Activated T-helper 2 cell treated with anti-CD3 and anti-CD28 coated beads, Interferon-gamma antibody, Interleukin-2, Interleukin-4, amounts not matched to agents 10 μg/mL and 5 μg/mL and 100 μg/mL, durations not matched to agents 14 hours and 24 hours and 36 hours (primary cell): ENCODE measurements around the gene KIAA0319L. TPM values are rescaled to one million over a fixed set of nuclear protein-coding genes. Genes with fewer than 3 reads are reported as not detected.

Source experiments
- DNase-seq: peaks from one replicate; pipeline ENCODE4 v3.0.0; 2021; ENCODE audit warnings: low spot score
- H3K27ac Mint-ChIP-seq: one replicate; pipeline ENCODE4 v1.8.0; 2021; ENCODE audit warnings: mixed read lengths
- H3K27me3 Mint-ChIP-seq: one replicate; pipeline ENCODE4 v1.8.0; 2021; ENCODE audit warnings: low read depth, mixed read lengths
- H3K36me3 Mint-ChIP-seq: one replicate; pipeline ENCODE4 v1.8.0; 2021; ENCODE audit warnings: low read depth, mixed read lengths
- H3K4me1 Mint-ChIP-seq: one replicate; pipeline ENCODE4 v1.8.0; 2021; ENCODE audit warnings: low read depth, mixed read lengths
- H3K4me3 Mint-ChIP-seq: one replicate; pipeline ENCODE4 v1.8.0; 2021; ENCODE audit warnings: low read depth, mild to moderate bottlenecking, moderate library complexity, mixed read lengths
- H3K9me3 Mint-ChIP-seq: one replicate; pipeline ENCODE4 v1.8.0; 2021; ENCODE audit warnings: mixed read lengths
- intact Hi-C: fragments of 100-400 bp; cut with micrococcal nuclease; formaldehyde crosslinking; loops from one replicate; pipeline ENCODE4 v1.15.1; 2023
- total RNA-seq: library from RNA; stranded (reverse); gene quantifications from 2 replicates; pipeline ENCODE4 v1.2.3, GENCODE V29; 2022

The KIAA0319L gene
- total RNA-seq, 1 donor from 2014 or later = 40.9 TPM

DNA sequence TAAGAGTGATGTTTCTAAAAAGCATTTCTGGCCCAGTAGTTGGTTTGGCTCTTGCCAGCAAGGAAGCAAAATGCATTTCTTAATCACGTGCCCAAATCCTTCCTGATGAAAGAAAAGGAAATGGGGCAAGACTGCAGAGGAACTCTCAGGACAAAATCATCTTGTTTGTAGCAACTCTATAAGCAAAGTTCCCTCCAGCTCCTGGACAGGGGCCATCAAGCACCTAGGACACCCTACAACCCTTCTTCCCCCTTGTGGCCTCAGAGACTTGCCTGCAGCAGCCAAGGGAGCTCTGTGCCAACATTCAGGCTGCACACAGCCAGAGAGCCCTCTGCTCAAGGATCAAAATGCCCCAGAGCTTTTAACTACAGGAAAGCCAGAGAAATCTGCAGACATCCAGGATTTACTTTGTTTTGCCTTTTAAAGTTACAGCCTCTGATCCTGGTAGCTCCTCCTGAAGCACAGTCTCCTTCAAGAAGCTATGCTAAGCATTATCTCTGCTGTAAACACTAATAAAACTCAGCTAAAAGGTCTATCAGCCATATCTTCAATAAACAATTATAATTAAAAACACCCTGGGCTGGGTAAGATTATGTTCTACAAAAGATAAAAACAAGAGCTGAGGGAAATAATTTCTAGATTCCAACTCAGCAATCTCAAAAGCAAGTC is 105.0 kb downstream of the KIAA0319L start:
- H3K27me3 Mint-ChIP-seq = no peaks in the 10 kb centered on the region
- no peak for DNase-seq
- H3K4me1 Mint-ChIP-seq = peaks cover 19% of the 10 kb centered on the region
- H3K27ac Mint-ChIP-seq = no peak overlapping the region
- intact Hi-C loops = loop anchor here (5.0 to 10.0 kb wide), 2 partner anchors 263 to 320 kb away; partner anchors contain the start of gene C1orf216
- no peak overlapping the region for H3K4me3 Mint-ChIP-seq
- H3K36me3 Mint-ChIP-seq = peaks cover 44% of the 10 kb centered on the region
- H3K9me3 Mint-ChIP-seq = no peaks in the 10 kb centered on the region

GRCh38 chr1:35451125-35451528 is 106.1 kb downstream of the KIAA0319L start:
- H3K27ac Mint-ChIP-seq = no peak overlapping the region
- peaks cover 43% of the 10 kb centered on the region for H3K36me3 Mint-ChIP-seq
- peak; percentile 67 for DNase-seq
- peaks cover 19% of the 10 kb centered on the region for H3K4me1 Mint-ChIP-seq
- no peak overlapping the region for H3K4me3 Mint-ChIP-seq
- intact Hi-C loops = loop anchor here (1.0 to 10.0 kb wide), 5 partner anchors 56 to 321 kb away; partner anchors contain the start of gene C1orf216
- no peaks in the 10 kb centered on the region for H3K27me3 Mint-ChIP-seq
- H3K9me3 Mint-ChIP-seq = no peaks in the 10 kb centered on the region

DNA sequence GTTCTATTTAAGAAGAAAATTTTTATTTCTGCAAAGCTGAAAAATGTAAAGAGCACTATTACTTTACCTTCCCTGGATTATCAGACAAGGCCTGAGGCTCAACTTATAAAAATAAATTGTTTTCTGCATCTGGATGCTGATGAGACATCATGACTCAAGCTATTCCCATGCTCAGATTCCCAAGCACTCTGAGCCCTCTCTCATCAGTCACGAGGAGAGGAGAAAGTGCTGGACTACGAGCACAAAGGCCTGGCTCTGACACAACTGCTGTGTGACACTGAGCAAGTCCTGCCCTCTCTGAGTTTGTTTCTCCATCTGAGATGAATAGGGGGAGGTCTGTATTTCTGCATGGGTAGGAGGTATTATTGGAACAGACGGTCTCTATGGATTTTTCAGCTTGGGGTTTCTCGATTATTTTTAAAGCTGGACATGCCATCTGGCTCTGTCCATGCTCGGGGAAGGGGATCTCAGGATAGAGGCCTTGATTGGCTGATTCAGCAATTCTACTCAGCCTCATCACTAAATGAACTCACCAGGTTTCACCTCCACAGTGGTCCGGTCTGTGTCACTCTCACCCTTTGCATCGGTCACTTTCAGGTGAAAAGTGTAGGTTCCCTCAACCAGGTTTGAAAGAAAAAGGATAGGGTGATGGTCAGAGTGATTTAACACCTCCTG is 107.7 kb downstream of the KIAA0319L start:
- Mint-ChIP-seq H3K4me3 (no peak overlapping the region), H3K27ac (no peak overlapping the region), H3K27me3 (no peaks in the 10 kb centered on the region), H3K4me1 (peaks cover 18% of the 10 kb centered on the region), H3K9me3 (no peaks in the 10 kb centered on the region), H3K36me3 (peaks cover 34% of the 10 kb centered on the region)
- intact Hi-C loops = loop anchor here (2.0 to 10.0 kb wide), 4 partner anchors 57 to 323 kb away; partner anchors contain the start of gene C1orf216
- DNase-seq = no peak

GRCh38 chr1:35448344-35448801 is 108.8 kb downstream of the KIAA0319L start:
- no peaks in the 10 kb centered on the region for H3K27me3 Mint-ChIP-seq
- H3K9me3 Mint-ChIP-seq = no peaks in the 10 kb centered on the region
- DNase-seq = no peak
- no peak overlapping the region for H3K4me3 Mint-ChIP-seq
- H3K4me1 Mint-ChIP-seq = peaks cover 25% of the 10 kb centered on the region
- H3K36me3 Mint-ChIP-seq = peaks cover 29% of the 10 kb centered on the region
- no peak overlapping the region for H3K27ac Mint-ChIP-seq
- intact Hi-C loops = loop anchor here (10.0 kb wide), 1 partner anchor 244 kb away; no protein-coding TSS in a partner anchor

- intact Hi-C loops = loop anchor here (10.0 kb wide), 1 partner anchor 242 kb away; no protein-coding TSS in a partner anchor
- Mint-ChIP-seq H3K36me3 (peaks cover 31% of the 10 kb centered on the region), H3K27ac (peak overlapping the region; percentile 36)
Measured at GRCh38 chr1:35447278-35447677, 109.9 kb downstream of the KIAA0319L start.

DNA sequence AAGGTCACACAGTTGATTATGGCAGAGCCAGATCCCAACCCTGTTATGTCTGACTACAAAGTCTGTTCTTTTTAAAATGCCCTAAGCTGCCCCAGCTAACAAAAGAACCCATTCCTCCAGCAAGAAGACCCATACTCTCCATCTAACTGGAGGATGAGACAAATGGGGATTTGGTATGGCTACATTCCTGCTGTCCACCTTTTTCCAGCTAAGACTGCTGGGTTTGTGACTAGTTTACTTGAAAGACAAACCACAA is 112.8 kb downstream of the KIAA0319L start:
- Mint-ChIP-seq H3K27ac (no peak overlapping the region), H3K27me3 (no peaks in the 10 kb centered on the region), H3K9me3 (no peaks in the 10 kb centered on the region), H3K36me3 (peaks cover 36% of the 10 kb centered on the region), H3K4me3 (no peak overlapping the region), H3K4me1 (peaks cover 20% of the 10 kb centered on the region)
- no peak for DNase-seq
- intact Hi-C loops = loop anchor here (1.0 to 10.0 kb wide), 2 partner anchors 13 to 240 kb away; no protein-coding TSS in a partner anchor

More at GRCh38 chr1:35447278-35447677, 109.9 kb downstream of the KIAA0319L start:
- Mint-ChIP-seq H3K27me3 (no peaks in the 10 kb centered on the region), H3K4me3 (no peak overlapping the region), H3K9me3 (no peaks in the 10 kb centered on the region), H3K4me1 (peaks cover 29% of the 10 kb centered on the region)
- no peak for DNase-seq

DNA sequence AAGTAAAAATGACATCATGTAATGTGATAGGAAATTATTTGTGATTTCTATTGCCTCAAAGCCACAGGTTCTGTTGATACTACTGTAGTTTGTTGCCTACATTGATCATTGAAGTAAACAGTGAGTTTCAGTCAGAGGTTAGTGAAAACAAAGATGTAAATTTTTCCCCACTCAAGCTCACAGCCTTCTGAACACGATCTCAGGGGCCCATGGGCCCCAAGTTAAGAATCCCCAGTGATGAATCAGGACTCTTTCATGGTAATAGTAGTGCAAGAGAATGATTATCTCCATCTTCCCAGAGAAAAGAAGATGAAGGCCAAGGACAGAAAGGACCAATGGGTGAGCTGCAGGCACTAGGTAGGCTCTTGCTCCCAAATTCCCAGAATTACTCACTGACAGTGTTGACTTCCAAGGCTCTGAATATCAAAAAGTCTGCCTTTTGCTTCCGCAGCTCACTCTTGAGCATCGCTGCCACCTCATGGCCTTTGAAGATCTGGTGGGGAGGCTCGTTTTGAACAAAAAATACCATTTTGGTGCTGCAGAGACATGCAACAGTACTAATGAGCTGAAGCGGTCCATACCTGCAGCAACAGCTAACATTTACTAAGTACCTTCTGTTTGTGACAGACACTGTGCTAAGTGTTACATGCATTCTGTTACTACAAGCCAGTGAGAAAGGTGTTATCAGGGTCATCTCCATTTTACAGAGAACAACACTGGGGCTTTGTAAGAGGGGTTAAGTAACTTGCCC is 113.3 kb downstream of the KIAA0319L start:
- H3K4me1 Mint-ChIP-seq = peaks cover 20% of the 10 kb centered on the region
- no peaks in the 10 kb centered on the region for H3K9me3 Mint-ChIP-seq
- peak overlapping the region; percentile 23 for H3K27ac Mint-ChIP-seq
- H3K4me3 Mint-ChIP-seq = no peak overlapping the region
- no peaks in the 10 kb centered on the region for H3K27me3 Mint-ChIP-seq
- intact Hi-C loops = loop anchor here (1.0 to 10.0 kb wide), 2 partner anchors 13 to 239 kb away; no protein-coding TSS in a partner anchor
- H3K36me3 Mint-ChIP-seq = peaks cover 36% of the 10 kb centered on the region
- no peak for DNase-seq

DNA sequence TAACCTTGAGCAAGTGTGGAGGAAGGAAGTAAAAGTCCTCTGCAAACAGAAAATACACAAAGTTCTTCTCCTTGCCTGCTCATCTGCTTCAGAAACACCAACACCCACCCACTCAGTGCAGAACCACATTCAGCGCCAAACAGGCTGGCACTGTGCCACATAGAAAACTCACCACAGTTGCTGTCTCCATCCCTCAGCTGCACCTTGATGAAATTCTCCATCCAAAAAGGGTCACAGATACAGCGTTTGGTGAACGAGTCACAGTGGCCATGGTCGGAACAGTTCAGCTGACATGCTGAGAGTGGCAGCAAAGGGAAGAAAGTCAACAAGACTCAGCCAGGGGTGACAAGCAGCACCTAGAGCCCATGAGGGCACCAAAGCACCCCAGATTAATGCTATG is 114.5 kb downstream of the KIAA0319L start:
- H3K27ac Mint-ChIP-seq = peak overlapping the region; percentile 42
- H3K27me3 Mint-ChIP-seq = no peaks in the 10 kb centered on the region
- no peak overlapping the region for H3K4me3 Mint-ChIP-seq
- peaks cover 17% of the 10 kb centered on the region for H3K4me1 Mint-ChIP-seq
- DNase-seq = no peak
- no peaks in the 10 kb centered on the region for H3K9me3 Mint-ChIP-seq
- peaks cover 32% of the 10 kb centered on the region for H3K36me3 Mint-ChIP-seq
- intact Hi-C loops = loop anchor here (10.0 kb wide), 1 partner anchor 238 kb away; no protein-coding TSS in a partner anchor

GRCh38 chr1:35441926-35442579 is 115.2 kb downstream of the KIAA0319L start:
- peaks cover 17% of the 10 kb centered on the region for H3K4me1 Mint-ChIP-seq
- H3K36me3 Mint-ChIP-seq = peaks cover 38% of the 10 kb centered on the region
- peak overlapping the region; percentile 2 for H3K27ac Mint-ChIP-seq
- intact Hi-C loops = loop anchor here (10.0 kb wide), 1 partner anchor 237 kb away; no protein-coding TSS in a partner anchor
- H3K9me3 Mint-ChIP-seq = no peaks in the 10 kb centered on the region
- no peak for DNase-seq
- no peak overlapping the region for H3K4me3 Mint-ChIP-seq
- H3K27me3 Mint-ChIP-seq = no peaks in the 10 kb centered on the region

DNA sequence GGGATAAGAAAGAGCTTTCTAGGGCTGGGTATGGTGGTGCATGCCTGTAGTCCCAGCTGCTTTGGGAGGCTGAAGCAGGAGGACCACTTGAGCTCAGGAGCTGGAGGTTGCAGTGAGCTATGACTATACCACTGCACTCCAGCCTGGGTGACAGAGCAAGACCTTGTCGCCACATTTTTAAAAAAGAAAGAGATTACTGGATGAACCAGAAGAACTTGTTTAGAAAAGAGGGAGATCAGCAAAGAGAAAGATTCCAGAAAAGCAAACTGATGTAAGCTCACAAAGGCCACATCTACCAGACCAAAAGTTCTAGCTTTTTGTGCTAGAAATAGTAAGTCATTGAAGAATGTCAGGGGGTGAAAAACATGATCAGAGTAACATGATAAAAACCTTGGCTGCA is 117.6 kb downstream of the KIAA0319L start:
- Mint-ChIP-seq H3K4me3 (no peak overlapping the region), H3K27me3 (no peaks in the 10 kb centered on the region), H3K27ac (no peak overlapping the region), H3K4me1 (peaks cover 17% of the 10 kb centered on the region), H3K9me3 (no peaks in the 10 kb centered on the region), H3K36me3 (peaks cover 44% of the 10 kb centered on the region)
- DNase-seq = no peak
- intact Hi-C loops = loop anchor here (10.0 kb wide), 1 partner anchor 235 kb away; no protein-coding TSS in a partner anchor

- H3K27me3 Mint-ChIP-seq = no peaks in the 10 kb centered on the region
- no peaks in the 10 kb centered on the region for H3K9me3 Mint-ChIP-seq
- peaks cover 8% of the 10 kb centered on the region for H3K4me1 Mint-ChIP-seq
- DNase-seq = no peak
- peaks cover 43% of the 10 kb centered on the region for H3K36me3 Mint-ChIP-seq
- H3K4me3 Mint-ChIP-seq = no peak overlapping the region
- H3K27ac Mint-ChIP-seq = peak overlapping the region; percentile 29
- intact Hi-C loops = no loop called here
Measured at GRCh38 chr1:35437200-35437599, 120.0 kb downstream of the KIAA0319L start.

DNA sequence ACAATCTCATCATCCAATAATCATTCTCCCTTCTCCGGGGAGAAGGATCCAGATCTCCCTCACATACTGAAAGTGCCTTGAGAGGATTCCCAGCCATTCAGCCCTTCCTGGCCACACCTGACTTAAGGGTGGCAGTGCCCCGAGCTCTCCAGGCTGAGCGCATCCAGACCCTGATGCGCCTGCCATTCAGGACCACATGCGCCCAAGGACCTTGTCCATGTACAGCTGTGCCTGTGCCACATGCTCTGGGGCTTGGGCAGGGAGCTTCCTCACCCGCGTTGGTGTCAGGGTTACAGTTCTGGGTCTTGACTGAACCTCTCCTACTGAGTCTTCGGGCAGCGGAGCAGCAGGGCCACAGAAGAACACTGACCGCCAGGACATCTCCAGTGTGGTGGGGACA is 121.1 kb downstream of the KIAA0319L start:
- intact Hi-C loops = no loop called here
- H3K4me3 Mint-ChIP-seq = no peak overlapping the region
- DNase-seq = no peak
- H3K36me3 Mint-ChIP-seq = peaks cover 48% of the 10 kb centered on the region
- no peaks in the 10 kb centered on the region for H3K27me3 Mint-ChIP-seq
- no peaks in the 10 kb centered on the region for H3K9me3 Mint-ChIP-seq
- peaks cover 14% of the 10 kb centered on the region for H3K4me1 Mint-ChIP-seq
- H3K27ac Mint-ChIP-seq = no peak overlapping the region
